GF-D8 (cell line): ENCODE measurements around the gene ZNF423.

Source experiments
- DNase-seq: peaks from one replicate; lab custom pipeline; 2025; lab: John Stamatoyannopoulos, UW

Gene ZNF423

GRCh38 chr16:49471038-49471727 is 384.7 kb downstream of the ZNF423 start:
- no peak for DNase-seq

GRCh38 chr16:49470513-49470991 is 385.4 kb downstream of the ZNF423 start:
- no peak for DNase-seq

GRCh38 chr16:49469930-49470451 is 385.9 kb downstream of the ZNF423 start:
- DNase-seq: no peak

- no peak for DNase-seq
Measured at GRCh38 chr16:49469311-49469670, 386.6 kb downstream of the ZNF423 start.

- DNase-seq: no peak
Measured at GRCh38 chr16:49468611-49469310, 387.2 kb downstream of the ZNF423 start.

GRCh38 chr16:49467540-49468372 is 388.2 kb downstream of the ZNF423 start:
- DNase-seq: no peak

- DNase-seq: no peak
Measured at GRCh38 chr16:49466881-49467280, 389.0 kb downstream of the ZNF423 start.

GRCh38 chr16:49466529-49466831 is 389.4 kb downstream of the ZNF423 start:
- DNase-seq: no peak

GRCh38 chr16:49465661-49466528 is 390.0 kb downstream of the ZNF423 start:
- no peak for DNase-seq

- no peak for DNase-seq
Measured at GRCh38 chr16:49464877-49465504, 390.9 kb downstream of the ZNF423 start.

GRCh38 chr16:49464093-49464492 is 391.8 kb downstream of the ZNF423 start:
- no peak for DNase-seq

- peak; percentile 23 for DNase-seq
Measured at GRCh38 chr16:49463529-49463928, 392.4 kb downstream of the ZNF423 start.

GRCh38 chr16:49462989-49463371 is 392.9 kb downstream of the ZNF423 start:
- DNase-seq: no peak

GRCh38 chr16:49462362-49462988 is 393.4 kb downstream of the ZNF423 start:
- DNase-seq: no peak

- no peak for DNase-seq
Measured at GRCh38 chr16:49461517-49461951, 394.4 kb downstream of the ZNF423 start.

- no peak for DNase-seq
Measured at GRCh38 chr16:49460786-49461470, 395.0 kb downstream of the ZNF423 start.

- DNase-seq: no peak
Measured at GRCh38 chr16:49459953-49460735, 395.8 kb downstream of the ZNF423 start.

- DNase-seq: no peak
Measured at GRCh38 chr16:49458656-49459445, 397.1 kb downstream of the ZNF423 start.
